Kidney (tissue), 14 donors: ENCODE results near the gene CUX1. TPM values are rescaled to one million over a fixed set of nuclear protein-coding genes. Genes with fewer than 3 reads are reported as not detected.

Source experiments
- DNase-seq, 5 donors: peaks; one replicate each; pipeline ENCODE4 v3.0.0-alpha.2; 2013 to 2020
- FAIRE-seq: peaks from 2 replicates; lab custom pipeline; 2012; peaks lifted over from hg19 to GRCh38; lab: Jason Lieb, UNC
- H3K27ac ChIP-seq, 2 donors: one replicate each; pipeline ENCODE4 v1.7.0; 2013; ENCODE audit warnings: low read depth in 2 of 2, low read length in 2 of 2, inconsistent platforms in 1 of 2
- H3K27me3 ChIP-seq: one replicate; pipeline ENCODE4 v1.7.1; 2013; ENCODE audit warnings: low read length, inconsistent platforms; ENCODE audit not compliant: control insufficient read depth, insufficient read depth
- H3K36me3 ChIP-seq, 3 donors: one replicate each; pipeline versions ENCODE4 v1.7.0 to v1.7.1; 2013; ENCODE audit warnings: low read length in 3 of 3, control low read depth in 1 of 3, inconsistent platforms in 1 of 3; ENCODE audit not compliant: insufficient read depth in 3 of 3, control insufficient read depth in 2 of 3
- H3K4me1 ChIP-seq, 3 donors: one replicate each; pipeline versions ENCODE4 v1.7.0 to v1.7.1; 2013; ENCODE audit warnings: low read length in 3 of 3, inconsistent platforms in 1 of 3, low read depth in 1 of 3; ENCODE audit not compliant: control insufficient read depth in 2 of 3, insufficient read depth in 2 of 3
- H3K4me3 ChIP-seq, 3 donors: one replicate each; pipeline versions ENCODE4 v1.7.0 to v1.8.1; 2013; ENCODE audit warnings: low read length in 3 of 3, control low read depth in 1 of 3, inconsistent platforms in 1 of 3
- H3K9ac ChIP-seq, 3 donors: one replicate each; pipeline versions ENCODE4 v1.7.0 to v1.7.1; 2013; ENCODE audit warnings: low read length in 3 of 3, control low read depth in 1 of 3, inconsistent platforms in 1 of 3
- H3K9me3 ChIP-seq, 3 donors: one replicate each; pipeline versions ENCODE4 v1.7.0 to v1.7.1; 2013; ENCODE audit warnings: low read length in 3 of 3, control low read depth in 1 of 3, inconsistent platforms in 1 of 3; ENCODE audit not compliant: control insufficient read depth in 2 of 3, insufficient read depth in 1 of 3
- CTCF ChIP-seq: IDR thresholded peaks from 3 replicates; pipeline ENCODE4 v1.5.1; 2012; ENCODE audit warnings: mild to moderate bottlenecking, moderate library complexity, borderline replicate concordance; ENCODE audit not compliant: insufficient read depth; ENCODE audit errors: extremely low read depth
- intact Hi-C: fragments of 100-400 bp; cut with DNase I; formaldehyde crosslinking; loops from one replicate; pipeline ENCODE4 v1.11.1; 2022
- polyA plus RNA-seq: library from polyadenylated mRNA; stranded (reverse); fragments of 350-450 nt; fragmentation: Illumina TruSeq; extraction: RNeasy Lipid Tissue Mini Kit (QIAGEN cat#74804); gene quantifications from one replicate; pipeline ENCODE4 v1.2.3, GENCODE V29; 2014; ENCODE audit warnings: low read depth, low replicate concordance; ENCODE audit not compliant: insufficient read depth
- total RNA-seq: library from RNA; stranded (reverse); fragmentation: NEBNext Ultra II Directional; extraction: Animal tissue kit (Norgen Biotek cat#: 25700); gene quantifications from one replicate; pipeline ENCODE4 v1.2.1, GENCODE V29; 2021
- donor health status: control.
- donor health status: control.
- donor health status: control.
- donor health status: control.
- donor health status: control.
- donor health status: DM: yes; HTN: yes; CAD: no.
- donor health status: Normal renal cell carcinoma (clear cell type).

Gene CUX1
- total and polyA plus RNA-seq, 2 donors from 2014 or later: 71.4 to 126 TPM

GRCh38 chr7:102065226-102065625 lies 247.8 kb downstream of the CUX1 start:
- peaks cover 0 to 9% (median 2%) of the 10 kb centered on the region in 3 donors for H3K4me1 ChIP-seq
- intact Hi-C loops: no loop called here
- H3K9me3 ChIP-seq: no peaks in the 10 kb centered on the region
- H3K4me3 ChIP-seq: no peak overlapping the region
- no peak for TF ChIP-seq CTCF
- H3K27ac ChIP-seq: no peak overlapping the region
- peaks cover 0 to 7% (median 0%) of the 10 kb centered on the region in 3 donors for H3K36me3 ChIP-seq
- no peak overlapping the region for H3K9ac ChIP-seq
- FAIRE-seq (no peak), DNase-seq (no peak)
- no peaks in the 10 kb centered on the region for H3K27me3 ChIP-seq

- H3K27me3 ChIP-seq: no peaks in the 10 kb centered on the region
- peaks cover 0 to 9% (median 2%) of the 10 kb centered on the region in 3 donors for H3K4me1 ChIP-seq
- H3K9ac ChIP-seq: no peak overlapping the region
- no peak overlapping the region for H3K4me3 ChIP-seq
- no peaks in the 10 kb centered on the region for H3K9me3 ChIP-seq
- DNase-seq (no peak), FAIRE-seq (no peak)
- TF ChIP-seq CTCF: no peak
- H3K36me3 ChIP-seq: peaks cover 0 to 12% (median 2%) of the 10 kb centered on the region in 3 donors
- intact Hi-C loops: no loop called here
- H3K27ac ChIP-seq: no peak overlapping the region
Observed at GRCh38 chr7:102066476-102066875, 249.1 kb downstream of the CUX1 start.

- TF ChIP-seq CTCF: no peak
- H3K9me3 ChIP-seq: no peaks in the 10 kb centered on the region
- H3K36me3 ChIP-seq: peaks cover 0 to 16% (median 4%) of the 10 kb centered on the region in 3 donors
- intact Hi-C loops: no loop called here
- peaks cover 0 to 4% (median 0%) of the 10 kb centered on the region in 3 donors for H3K4me1 ChIP-seq
- DNase-seq (no peak), FAIRE-seq (no peak)
- no peak overlapping the region for H3K4me3 ChIP-seq
- no peak overlapping the region for H3K27ac ChIP-seq
- no peaks in the 10 kb centered on the region for H3K27me3 ChIP-seq
- H3K9ac ChIP-seq: no peak overlapping the region
Observed at GRCh38 chr7:102068846-102069245, 251.4 kb downstream of the CUX1 start.
